Activated CD4-positive, alpha-beta T cell treated with anti-CD3 and anti-CD28 coated beads, Interleukin-10, Interleukin-2, amounts not matched to agents 100 ng/mL and 50 ng/mL, durations not matched to agents 16 hours and 8 hours (primary cell): ENCODE data around the gene OMA1.
"Not testable (repeated sequence)": the region's sequence is repeated elsewhere in the genome, so short reads cannot be mapped to it uniquely, and the experiment has no call there.

Experiments used
- DNase-seq: peaks from one replicate; pipeline ENCODE4 v3.0.0-alpha.2; 2020

OMA1 gene

DNA sequence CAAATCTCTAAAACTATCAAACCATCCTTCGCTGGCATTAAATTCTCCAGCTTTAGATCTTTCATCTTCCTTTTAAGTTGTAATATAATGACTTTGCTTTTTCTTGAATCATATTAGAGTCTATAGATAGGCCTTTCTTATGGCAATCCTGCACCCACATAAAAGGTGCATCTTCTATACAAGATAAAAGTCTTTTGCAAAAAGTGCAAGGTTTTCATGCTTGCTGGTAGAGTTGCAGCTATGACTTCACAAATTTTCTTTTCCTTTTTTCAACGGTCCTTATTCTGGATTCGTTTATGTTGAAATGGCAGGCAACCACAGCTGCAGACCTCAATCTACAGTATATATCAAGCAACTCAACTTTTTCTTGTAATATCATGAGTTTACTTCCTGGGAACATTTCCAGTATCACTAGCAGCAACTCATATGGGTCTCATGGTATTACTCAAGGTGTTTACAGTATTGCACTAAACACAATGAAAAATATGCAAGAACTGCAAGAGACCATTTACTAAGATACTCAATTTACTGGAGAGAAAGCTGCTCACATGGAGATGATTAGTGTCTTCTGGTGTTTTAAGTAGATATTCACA lies 22.1 kb downstream of the OMA1 start:
- peak; percentile 85 for DNase-seq

DNA sequence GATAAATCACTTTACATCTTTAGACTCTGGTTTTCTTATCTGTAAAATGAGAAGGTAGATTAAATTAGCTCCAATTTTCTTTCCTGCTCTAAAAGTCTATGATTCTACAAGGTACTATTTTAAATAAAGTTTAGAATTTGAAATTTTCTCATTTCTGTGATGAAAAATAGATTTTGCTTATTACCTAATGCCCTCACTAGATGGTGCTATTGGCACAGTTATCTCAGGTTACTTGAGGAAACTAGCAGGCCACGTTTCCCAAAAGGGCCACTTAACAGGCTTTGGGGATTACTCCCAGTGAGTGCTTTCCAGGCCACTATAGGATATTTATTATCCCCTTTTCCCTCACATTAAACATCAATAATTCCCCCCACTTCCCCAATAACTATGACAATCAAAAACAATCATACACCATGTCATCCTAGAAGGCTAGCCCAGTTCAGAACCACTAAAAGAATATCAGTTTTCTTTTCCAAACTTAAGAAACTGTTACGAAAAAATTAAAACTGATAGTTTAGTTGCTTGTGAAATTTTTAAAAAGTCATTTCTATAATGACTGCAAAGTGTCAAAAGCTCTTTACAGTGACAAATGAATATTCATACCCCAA lies 30.6 kb downstream of the OMA1 start:
- peak; percentile 66 for DNase-seq

DNA sequence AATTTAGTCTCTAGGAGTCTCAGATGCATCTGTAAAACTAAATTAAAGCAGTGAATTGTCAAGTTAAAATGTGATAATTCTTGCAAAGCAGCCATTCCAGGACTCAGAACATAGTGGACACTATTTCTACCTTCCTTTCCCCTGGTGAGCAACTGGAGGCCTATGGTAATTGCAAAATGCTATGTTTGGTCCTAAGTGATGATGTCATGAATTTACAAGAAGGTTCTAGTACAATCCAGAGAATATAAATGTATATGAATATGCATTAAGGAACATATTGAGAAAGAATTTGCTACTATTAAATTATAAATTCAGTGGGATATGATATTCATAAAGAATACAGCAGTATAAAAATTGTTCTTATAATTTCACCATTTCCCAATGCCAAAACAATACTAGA lies 32.6 kb downstream of the OMA1 start:
- no peak for DNase-seq

DNA sequence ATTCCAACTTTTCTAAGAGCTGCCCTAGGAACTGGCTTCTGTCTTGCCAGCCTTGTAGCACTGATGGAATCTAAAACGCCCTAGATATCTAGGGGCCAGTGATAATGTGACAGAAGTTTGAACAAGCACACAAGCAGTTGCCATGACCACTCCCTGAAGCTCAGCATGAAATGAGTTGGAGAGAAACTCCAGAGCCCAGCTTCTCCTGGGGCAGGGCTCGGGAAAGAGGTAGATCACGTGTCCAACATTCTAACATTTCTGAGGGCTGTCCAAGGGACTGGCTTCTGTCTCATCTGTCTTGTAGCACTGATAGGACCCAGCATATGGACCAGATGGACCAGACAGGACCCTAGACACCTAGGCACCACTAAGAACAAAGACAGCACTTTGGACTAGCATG lies 37.9 kb downstream of the OMA1 start:
- no peak for DNase-seq

DNA sequence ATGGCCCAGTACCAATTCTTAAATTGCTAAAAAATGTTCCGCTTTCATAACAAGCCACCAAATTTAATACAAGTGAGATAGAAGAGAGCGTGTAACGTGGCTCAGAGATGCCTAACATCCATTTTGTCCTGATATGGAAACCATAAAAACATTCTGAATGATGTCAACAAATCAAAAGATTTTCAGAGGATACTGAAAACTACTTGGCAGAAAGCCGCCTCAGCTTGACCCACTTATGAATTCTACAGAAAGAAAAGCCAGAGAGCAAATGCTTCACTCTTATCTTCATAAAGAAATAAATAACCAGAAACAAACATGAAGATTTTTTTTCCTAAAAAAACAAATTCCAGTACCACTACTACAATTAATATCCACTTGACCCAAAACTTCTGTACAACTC lies 41.2 kb downstream of the OMA1 start:
- no peak for DNase-seq

DNA sequence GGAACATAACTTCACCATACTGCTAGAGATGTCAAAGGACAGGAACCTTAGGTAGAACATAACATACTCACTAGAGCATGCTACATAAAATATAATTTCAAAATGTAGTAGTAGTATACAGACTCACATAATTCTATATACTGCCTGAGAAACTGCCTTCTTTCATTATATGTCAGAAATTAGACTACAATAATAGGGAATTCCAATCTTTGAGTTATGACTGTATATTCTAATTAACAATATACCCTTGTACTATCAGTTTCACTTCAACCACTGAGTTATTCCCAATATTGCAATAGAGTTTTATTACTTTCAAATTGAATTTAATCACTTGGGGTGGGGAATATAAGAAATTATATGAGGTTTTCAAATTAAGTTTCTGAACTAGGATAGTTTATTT lies 44.0 kb downstream of the OMA1 start:
- no peak for DNase-seq

DNA sequence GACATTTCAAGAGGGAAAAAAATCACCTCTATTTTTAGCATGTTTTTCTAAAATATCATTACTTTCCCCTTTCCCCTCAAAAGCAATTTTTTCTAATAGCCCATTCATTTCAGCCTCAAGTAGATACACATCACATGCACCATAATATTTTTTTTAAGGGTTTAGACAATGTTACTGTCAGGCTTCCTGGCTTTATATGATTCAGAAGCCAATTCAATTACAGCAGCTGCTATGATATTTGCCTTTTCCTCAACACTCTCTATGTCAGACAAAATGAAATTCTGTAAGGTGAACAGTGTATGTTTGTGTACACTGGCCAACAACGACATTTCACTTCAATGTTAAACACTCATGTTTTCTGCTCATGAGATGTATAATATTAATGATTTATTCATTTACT lies 46.5 kb downstream of the OMA1 start:
- no peak for DNase-seq

DNA sequence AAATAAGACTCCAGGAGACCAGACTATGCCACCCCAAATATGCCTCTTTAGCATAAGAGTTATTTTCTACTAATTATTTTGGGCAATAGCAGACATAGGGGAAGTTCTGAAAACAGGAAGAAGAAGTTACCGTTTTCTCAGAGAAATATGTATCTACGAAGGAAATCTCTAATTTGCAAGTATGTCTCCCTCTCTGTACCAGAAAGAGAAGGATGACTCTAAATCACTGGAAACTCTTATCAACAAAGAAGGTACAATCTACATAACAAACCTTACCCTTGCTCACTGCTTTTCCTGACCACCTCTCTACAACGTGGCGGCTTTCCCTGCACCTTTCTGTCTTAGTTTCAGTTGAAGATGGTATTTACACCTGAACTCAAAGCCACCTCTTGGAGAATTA lies 49.0 kb downstream of the OMA1 start:
- DNase-seq: no peak

DNA sequence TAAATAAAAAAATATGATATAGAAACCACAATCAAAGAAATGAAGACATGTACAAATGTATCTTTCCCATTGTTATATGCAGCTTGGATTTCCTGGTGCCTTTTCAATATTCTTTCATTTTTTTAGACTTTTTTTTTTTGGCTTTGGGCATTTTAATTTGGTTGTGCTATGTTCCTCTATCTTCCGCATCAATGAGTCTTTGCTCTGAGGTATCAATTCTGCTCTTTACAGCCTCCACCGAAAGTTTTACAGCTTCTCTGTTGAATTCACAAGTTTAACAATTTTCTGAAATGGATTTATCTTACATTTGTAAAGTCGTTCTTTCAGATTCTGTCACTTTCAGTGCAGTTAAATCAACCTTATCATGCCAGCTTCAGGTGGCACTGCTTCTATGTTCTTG lies 50.5 kb downstream of the OMA1 start:
- DNase-seq: no peak

DNA sequence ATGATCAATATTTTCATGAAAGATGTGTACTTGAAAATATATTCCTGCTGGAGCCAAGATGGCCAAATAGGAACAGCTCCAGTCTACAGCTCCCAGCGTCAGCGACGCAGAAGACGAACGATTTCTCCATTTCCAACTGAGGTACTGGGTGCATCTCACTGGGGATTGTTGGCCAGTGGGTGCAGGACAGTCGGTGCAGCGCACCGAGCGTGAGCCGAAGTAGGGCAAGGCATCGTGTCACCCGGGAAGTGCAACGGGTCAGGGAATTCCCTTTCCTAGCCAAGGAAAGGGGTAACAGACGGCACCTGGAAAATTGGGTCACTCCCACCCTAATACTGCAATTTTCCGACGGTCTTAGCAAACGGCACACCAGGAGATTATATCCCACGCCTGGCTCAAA lies 57.6 kb downstream of the OMA1 start:
- not testable (repeated sequence) for DNase-seq

DNA sequence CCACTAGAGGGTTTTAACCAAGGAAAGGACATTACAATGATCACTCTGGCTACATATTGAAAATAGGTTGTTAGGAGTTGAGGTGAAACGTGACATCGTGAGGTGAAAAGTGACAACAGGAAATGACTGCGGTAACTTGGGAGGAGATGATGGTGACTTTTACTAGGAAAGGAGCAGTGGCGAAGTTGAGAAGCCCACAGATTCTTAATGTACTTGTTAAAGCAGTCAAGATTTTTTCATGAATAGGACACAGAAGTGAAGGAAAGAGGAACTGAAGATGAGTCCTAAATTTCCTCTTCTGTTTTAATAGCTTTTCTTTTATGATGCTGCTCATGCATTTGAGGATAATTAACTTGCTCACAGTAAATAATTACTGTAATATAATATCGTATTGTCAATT lies 59.5 kb downstream of the OMA1 start:
- DNase-seq: peak; percentile 7

DNA sequence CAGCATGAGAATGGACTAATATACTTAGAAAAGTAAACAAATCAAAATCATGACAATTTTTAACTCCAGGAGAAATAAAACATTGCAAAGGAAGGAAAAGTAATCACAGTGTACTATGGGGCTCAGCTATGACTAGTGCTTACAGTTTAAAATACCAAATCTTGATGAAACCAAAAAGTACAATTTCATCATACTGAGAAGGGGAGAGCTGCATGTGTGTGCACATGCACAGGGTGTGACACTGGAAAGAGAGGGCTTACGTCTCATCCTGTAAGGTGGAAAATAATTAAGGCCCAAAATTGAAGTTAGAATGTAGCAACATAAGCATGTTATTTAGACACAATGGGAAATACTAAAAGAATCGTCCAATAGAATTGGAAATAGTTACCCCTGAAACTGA lies 64.6 kb downstream of the OMA1 start:
- no peak for DNase-seq

DNA sequence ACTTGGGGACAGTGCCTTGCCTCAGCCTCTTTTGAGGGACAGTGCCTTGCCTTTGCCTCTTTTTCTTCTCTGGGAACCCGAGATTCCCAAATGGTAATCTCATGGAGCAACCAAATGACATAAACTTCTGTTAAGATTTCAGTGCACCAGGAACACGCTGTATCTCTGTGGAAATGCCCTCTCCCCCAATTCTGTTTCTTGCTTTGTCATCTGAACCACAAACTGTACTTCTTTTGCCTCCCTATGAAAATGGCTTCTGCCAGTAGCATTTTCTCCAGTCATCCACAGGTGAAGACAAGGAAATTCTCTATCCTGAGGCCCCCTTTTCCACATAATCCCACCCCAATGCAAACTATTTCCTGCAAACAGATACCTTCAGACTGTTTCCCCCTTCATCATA lies 66.3 kb downstream of the OMA1 start:
- DNase-seq: no peak

DNA sequence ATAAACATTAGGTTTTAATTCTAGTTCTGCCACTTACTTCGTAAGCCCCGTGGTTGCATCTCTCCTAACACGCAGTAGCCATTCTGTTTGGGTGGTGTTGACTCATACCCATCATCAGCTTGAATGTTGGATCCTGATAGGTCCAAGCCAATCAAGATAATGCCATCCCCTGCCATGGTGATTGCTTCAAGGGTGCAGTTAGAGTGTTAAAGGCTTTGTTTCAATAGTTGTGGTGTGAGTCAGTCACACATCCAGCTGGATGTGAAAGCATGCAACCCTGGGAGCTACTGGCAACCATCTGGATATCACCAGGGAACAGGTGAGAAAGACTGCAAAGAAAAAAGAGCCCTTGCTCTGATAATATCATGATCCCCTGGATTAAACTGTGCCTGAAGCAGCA lies 69.1 kb downstream of the OMA1 start:
- no peak for DNase-seq

DNA sequence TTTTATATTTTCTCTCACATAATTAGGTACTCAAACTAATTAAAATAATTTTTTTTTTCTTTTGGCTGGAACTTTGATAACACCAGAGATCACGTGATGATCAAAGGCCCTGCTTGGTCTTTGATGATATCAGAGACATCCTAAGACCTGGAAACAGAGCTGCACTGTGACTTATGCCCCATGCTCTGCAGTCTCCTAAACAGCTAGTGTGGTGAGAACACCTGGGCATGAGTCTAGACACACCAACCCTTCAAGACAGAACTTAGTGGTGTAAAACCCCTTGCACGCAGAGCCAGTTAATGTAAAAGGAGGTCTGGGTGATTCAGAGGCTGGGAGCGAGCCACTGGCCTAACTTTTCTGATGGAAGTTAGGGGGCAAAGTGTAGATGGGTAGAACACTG lies 70.3 kb downstream of the OMA1 start:
- DNase-seq: no peak

DNA sequence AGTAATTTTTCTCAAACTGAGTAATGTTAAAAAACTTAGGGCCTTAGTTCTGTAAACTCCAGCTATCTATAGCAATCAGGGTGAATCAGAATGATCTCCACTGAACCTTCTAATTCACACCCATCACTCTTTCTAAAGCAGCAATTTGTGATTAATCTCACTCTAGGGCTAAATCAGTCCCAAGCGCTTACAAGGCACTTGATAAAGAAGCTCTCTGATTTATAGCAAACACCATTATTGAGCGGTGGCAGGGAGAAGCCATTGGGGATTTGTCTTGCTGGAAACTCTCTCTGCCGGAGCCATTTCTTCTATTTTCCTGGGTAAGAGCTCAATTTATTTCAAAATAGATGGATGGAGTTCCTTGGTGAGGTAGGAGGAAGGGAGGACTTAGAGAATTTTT lies 77.0 kb downstream of the OMA1 start:
- DNase-seq: no peak

DNA sequence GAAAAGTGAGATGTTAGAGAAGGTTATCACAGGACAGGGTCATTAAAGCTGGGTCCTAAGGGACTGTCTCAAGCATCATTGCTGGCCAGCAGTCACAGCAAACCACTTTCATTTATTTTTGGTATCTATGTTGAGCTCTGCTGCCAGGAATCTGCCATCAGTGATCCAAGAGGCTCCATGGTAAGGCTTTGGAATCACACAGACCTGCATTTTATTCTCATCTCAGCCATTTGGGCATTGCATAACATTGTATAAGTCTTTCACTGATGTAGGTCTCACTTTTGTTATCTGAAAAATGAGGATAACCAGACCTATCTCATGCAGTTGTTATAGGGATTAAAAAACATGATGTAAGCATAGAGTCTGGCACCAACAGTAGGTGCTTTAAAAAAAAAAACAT lies 77.5 kb downstream of the OMA1 start:
- no peak for DNase-seq

DNA sequence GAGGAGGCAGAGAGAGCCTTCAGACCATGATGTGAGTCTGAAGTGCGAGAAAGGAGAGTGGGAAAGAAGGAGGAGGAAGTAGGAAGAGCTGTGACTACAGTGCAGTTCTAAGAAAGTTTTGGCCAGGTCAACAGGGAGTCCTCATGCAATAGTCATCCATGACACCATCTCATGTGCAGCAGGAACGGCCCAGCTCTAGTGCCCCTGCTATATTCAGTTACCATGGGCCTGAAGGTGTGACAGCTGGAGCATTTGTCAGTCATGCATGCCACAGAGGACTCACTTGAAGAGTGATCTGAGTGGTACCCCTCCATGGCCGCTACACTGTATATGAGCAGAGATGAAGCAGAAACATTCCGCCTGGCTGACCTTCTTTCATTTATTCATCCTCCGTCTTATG lies 77.9 kb downstream of the OMA1 start:
- no peak for DNase-seq

DNA sequence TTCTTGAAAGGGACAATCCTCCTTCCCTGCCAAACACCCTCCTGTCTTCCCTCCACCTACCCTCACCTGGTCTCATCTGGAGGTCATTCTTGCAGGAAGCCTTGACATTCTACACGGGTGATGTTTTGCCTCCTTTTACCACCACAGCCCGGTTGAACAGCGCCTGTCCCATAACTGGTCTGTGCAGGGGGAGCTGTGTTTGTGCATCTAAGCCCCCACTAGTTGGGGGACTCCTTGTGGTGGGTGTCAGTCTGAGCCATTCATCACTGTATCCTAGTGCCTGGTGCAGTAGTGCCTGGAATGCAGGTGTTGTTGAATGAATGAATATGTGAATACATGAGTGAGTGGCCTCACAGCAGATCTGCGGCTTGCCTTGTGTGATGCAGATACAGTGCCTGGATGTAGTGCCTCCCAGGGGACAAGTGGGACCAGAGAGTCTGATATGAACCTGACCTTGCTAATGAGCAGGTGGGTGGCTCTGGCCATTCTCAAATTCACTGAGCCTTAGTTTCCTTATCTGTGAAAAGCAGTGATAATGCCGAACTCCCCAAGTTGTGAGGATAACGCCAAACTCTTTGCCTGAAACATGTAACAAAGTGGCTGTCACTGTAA lies 79.8 kb downstream of the OMA1 start:
- no peak for DNase-seq

DNA sequence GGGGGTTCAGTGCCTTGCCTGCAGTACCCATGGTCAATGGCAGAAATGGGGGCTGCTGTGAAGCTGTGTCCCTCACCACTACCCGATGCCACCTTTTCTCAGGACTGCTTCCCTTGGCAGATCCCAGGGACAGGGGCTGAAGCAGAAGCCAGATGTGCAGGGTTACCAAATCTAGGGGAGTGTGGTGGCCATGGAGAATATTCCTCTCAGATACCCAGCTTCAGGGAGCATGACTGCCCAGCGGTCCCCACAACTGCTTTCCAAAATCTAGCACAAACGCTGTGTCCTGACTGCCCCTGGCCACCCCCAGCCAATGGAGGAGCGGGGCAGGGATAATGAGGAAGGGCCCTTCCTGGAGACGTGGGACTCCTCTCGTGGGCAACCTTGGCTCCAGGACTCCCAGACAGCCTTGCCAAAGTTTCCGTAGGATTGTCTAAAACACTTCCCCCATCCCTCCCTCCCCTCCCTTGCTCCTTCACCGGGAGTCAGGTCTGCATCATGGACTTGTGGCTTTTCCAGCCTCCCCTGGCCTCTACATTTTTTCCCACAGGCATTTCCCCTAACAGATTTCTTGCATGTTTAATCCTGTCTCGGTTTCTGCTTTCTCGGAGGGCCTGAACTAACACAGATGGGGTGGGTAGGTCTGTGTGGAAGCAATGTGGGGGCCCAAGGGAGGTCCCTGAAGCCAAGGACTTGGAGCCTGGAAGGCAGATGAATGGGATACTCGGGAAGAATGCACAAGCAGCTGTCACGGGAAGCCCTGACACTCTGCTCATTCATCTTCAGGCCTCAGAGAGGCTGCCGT lies 80.5 kb downstream of the OMA1 start:
- DNase-seq: no peak

DNA sequence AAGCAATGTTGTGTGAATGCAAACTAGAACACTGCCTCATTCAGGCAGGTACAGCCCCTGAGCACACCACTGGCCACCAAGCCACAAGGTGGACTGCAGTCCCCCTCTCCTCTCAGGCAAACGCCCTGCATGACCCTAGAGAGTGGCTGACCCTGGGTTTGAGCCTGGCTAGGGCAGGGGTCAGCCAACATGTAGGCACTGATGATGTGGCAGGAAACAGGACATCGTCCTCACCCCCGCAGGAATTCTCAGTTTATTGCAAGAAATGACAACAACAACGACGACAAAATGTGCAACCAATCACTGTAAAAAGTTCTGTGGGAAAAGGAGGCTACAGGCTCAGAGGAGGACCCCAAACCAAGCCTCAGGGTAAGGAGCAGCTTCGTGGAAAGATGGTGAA lies 81.3 kb downstream of the OMA1 start:
- no peak for DNase-seq

DNA sequence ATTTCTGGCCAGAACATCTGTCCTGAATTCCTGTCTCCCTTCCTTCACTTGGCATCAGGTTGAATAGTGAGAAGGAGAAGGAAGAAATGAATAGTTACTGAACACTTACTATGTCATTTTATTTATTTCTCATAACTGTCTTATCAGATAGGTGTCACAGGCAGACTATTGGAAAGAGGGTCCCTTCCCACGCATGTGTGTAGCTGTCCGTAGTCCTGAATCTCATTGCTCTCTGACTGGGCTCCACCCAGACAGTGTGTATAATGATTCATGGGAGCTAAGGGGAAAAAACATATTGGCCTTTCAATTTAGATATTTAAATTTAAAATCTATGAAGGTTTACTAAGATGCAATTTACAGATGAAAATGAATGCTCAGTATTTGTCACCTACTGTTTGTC lies 86.1 kb downstream of the OMA1 start:
- DNase-seq: no peak

DNA sequence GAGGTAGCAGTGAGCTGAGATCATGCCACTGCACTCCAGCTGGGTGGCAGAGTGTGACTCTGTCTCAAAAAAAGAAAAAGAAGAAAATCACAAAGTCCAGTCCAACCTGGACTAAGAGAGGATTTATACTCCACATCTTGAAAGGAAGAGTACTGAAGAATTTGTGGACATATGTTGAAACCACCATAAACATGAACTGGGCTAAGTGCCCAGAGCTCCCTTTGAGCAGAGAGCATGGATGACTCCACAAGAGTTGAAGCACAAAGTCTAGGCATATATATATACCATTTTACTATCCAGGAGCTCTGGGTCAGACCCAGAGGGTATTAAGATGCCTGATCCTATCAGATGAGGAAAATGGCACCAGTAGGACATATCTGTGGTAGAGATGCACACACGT lies 86.6 kb downstream of the OMA1 start:
- no peak for DNase-seq

DNA sequence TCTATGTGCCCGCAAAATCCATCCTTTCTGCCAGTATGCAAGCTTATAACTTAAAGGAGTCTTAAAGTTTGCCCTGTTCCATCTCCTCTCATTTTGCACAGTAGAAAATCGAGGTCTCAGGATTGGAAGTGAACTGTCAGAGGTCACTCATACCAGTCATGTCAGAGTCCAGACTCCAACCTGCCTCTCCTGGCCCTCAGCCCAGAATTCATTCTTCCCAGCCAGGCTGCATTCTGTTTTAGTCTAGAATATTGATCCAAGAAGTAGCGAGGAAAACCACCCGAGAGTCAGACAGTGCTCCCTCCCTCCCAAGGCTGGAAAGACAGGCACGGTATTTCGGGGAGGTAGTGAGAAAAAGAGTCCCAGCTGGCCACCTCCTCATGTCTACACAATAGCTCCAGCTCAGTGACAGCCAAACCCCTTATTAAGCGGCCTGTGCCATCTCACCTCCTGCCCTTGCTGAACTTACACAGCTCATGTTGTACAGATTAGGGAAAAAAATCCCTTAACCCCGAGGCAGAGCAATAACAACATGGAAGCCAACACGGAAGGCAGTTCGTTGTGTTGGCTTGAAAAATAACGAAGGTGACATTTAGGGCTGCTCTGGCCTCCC lies 89.4 kb downstream of the OMA1 start:
- no peak for DNase-seq
